WTC11 (cell line): ENCODE data around the gene PDGFRA. TPM values are rescaled to one million over a fixed set of nuclear protein-coding genes. Genes with fewer than 3 reads are reported as not detected.

Source experiments
- ATAC-seq: fragments of 200-7000 bp; cut with Tn5 transposase; 2 replicates; pipeline ENCODE4 v1.10.0; 2021; ENCODE audit warnings: mild to moderate bottlenecking, moderate library complexity
- CTCF ChIA-PET: fragments of 300-600 bp; sonication (Branson Sonifier 250); formaldehyde crosslinking; loops from one replicate; lab custom pipeline; 2021; ENCODE audit warnings: antibody characterized with exemption; lab: Charles Lee
- POLR2A ChIA-PET: fragments of 350-600 bp; sonication (Branson Sonifier 250); formaldehyde crosslinking; loops from one replicate; lab custom pipeline; 2021; ENCODE audit warnings: antibody characterized with exemption; lab: Charles Lee
- DNase-seq: peaks from one replicate; pipeline ENCODE4 v3.0.0; 2021; ENCODE audit warnings: low spot score
- H3K27ac Mint-ChIP-seq: 2 replicates; pipeline ENCODE4 v1.8.0; 2021; ENCODE audit warnings: mixed read lengths
- H3K27me3 Mint-ChIP-seq: 2 replicates; pipeline ENCODE4 v1.8.0; 2021; ENCODE audit warnings: low read depth, mild to moderate bottlenecking, moderate library complexity, mixed read lengths
- H3K36me3 Mint-ChIP-seq: 2 replicates; pipeline ENCODE4 v1.8.0; 2021; ENCODE audit warnings: mixed read lengths
- H3K4me1 Mint-ChIP-seq: 2 replicates; pipeline ENCODE4 v1.8.0; 2022; ENCODE audit warnings: mixed read lengths
- H3K4me3 Mint-ChIP-seq: 2 replicates; pipeline ENCODE4 v1.8.0; 2021; ENCODE audit warnings: mild to moderate bottlenecking, moderate library complexity, mixed read lengths
- H3K9me3 Mint-ChIP-seq: 2 replicates; pipeline ENCODE4 v1.8.0; 2021; ENCODE audit warnings: mixed read lengths
- ATF2 ChIP-seq: sonication (generic); formaldehyde crosslinking; IDR thresholded peaks from 2 replicates; pipeline ENCODE4 v1.8.1; 2022; ENCODE audit warnings: low read depth, missing genetic modification reagents, borderline replicate concordance
- CREB1 ChIP-seq: sonication (generic); formaldehyde crosslinking; IDR thresholded peaks from 2 replicates; pipeline ENCODE4 v1.8.0; 2023; ENCODE audit warnings: mild to moderate bottlenecking, missing genetic modification reagents
- CREM ChIP-seq: sonication (generic); formaldehyde crosslinking; IDR thresholded peaks from 2 replicates; pipeline ENCODE4 v1.8.1; 2022; ENCODE audit warnings: mild to moderate bottlenecking, missing genetic modification reagents, moderate library complexity
- ETV6 ChIP-seq: sonication (generic); formaldehyde crosslinking; IDR thresholded peaks from 2 replicates; pipeline ENCODE4 v1.8.1; 2022; ENCODE audit warnings: mild to moderate bottlenecking, missing genetic modification reagents
- FOXJ3 ChIP-seq: sonication (generic); formaldehyde crosslinking; IDR thresholded peaks from 2 replicates; pipeline ENCODE4 v1.9.0; 2021; ENCODE audit warnings: missing genetic modification reagents, mild to moderate bottlenecking, borderline replicate concordance
- HMGA2 ChIP-seq: fragments of 250-450 bp; sonication (Bioruptor Pico); IDR thresholded peaks from 2 replicates; pipeline ENCODE4 v1.4.0; 2021; ENCODE audit warnings: mild to moderate bottlenecking, moderate library complexity
- IRF2 ChIP-seq: sonication (generic); formaldehyde crosslinking; IDR thresholded peaks from 2 replicates; pipeline ENCODE4 v1.8.0; 2022; ENCODE audit warnings: low read depth, missing genetic modification reagents, borderline replicate concordance
- JUN ChIP-seq: sonication (generic); formaldehyde crosslinking; IDR thresholded peaks from 2 replicates; pipeline ENCODE4 v1.8.0; 2023; ENCODE audit warnings: mild to moderate bottlenecking, missing genetic modification reagents
- MAX ChIP-seq: sonication (generic); formaldehyde crosslinking; IDR thresholded peaks from 2 replicates; pipeline ENCODE4 v1.8.0; 2022; ENCODE audit warnings: mild to moderate bottlenecking, missing genetic modification reagents
- OVOL2 ChIP-seq: fragments of 250-450 bp; sonication (Bioruptor Pico); IDR thresholded peaks from 2 replicates; pipeline ENCODE4 v1.9.0; 2021; ENCODE audit warnings: mild to moderate bottlenecking, borderline replicate concordance
- PRDM15 ChIP-seq: sonication (generic); formaldehyde crosslinking; IDR thresholded peaks from 2 replicates; pipeline ENCODE4 v1.8.0; 2022; ENCODE audit warnings: missing genetic modification reagents
- PRRX2 ChIP-seq: fragments of 250-450 bp; sonication (Bioruptor Pico); IDR thresholded peaks from 2 replicates; pipeline ENCODE4 v1.8.0; 2021; ENCODE audit warnings: mild to moderate bottlenecking
- SMAD3 ChIP-seq: sonication (generic); formaldehyde crosslinking; IDR thresholded peaks from 2 replicates; pipeline ENCODE4 v1.8.0; 2022; ENCODE audit warnings: missing genetic modification reagents, mild to moderate bottlenecking, borderline replicate concordance
- TP53 ChIP-seq: sonication (generic); formaldehyde crosslinking; IDR thresholded peaks from 2 replicates; pipeline ENCODE4 v1.8.1; 2023; ENCODE audit warnings: mild to moderate bottlenecking, missing genetic modification reagents
- ZNF232 ChIP-seq: sonication (generic); formaldehyde crosslinking; IDR thresholded peaks from 2 replicates; pipeline ENCODE4 v1.8.0; 2022; ENCODE audit warnings: mild to moderate bottlenecking, missing genetic modification reagents
- ZNF317 ChIP-seq: sonication (generic); formaldehyde crosslinking; IDR thresholded peaks from 2 replicates; pipeline ENCODE4 v1.8.1; 2023; ENCODE audit warnings: low read depth, mild to moderate bottlenecking, moderate library complexity, missing genetic modification reagents, borderline replicate concordance
- ZNF671 ChIP-seq: fragments of 250-450 bp; sonication (Bioruptor Pico); IDR thresholded peaks from 2 replicates; pipeline ENCODE4 v1.8.0; 2021; ENCODE audit warnings: mild to moderate bottlenecking
- ZSCAN18 ChIP-seq: fragments of 250-450 bp; sonication (Bioruptor Pico); IDR thresholded peaks from 2 replicates; pipeline ENCODE4 v2.1.2; 2022; ENCODE audit warnings: mild to moderate bottlenecking, moderate library complexity
- total RNA-seq: library from RNA; stranded (reverse); gene quantifications from 3 replicates; pipeline ENCODE4 v1.2.3, GENCODE V29; 2021
- TF ChIP-seq, protein P1 (sequence below): fragments of 250-450 bp; sonication (Bioruptor Pico); IDR thresholded peaks from 2 replicates; pipeline ENCODE4 v1.8.0; 2021; ENCODE audit warnings: mild to moderate bottlenecking
- TF ChIP-seq, protein P2 (sequence below): fragments of 250-450 bp; sonication (Bioruptor Pico); conservative IDR thresholded peaks from 2 replicates; pipeline ENCODE4 v1.9.0; 2021; ENCODE audit warnings: mild to moderate bottlenecking
- TF ChIP-seq, protein P3 (sequence below): sonication (generic); formaldehyde crosslinking; IDR thresholded peaks from 2 replicates; pipeline ENCODE4 v1.8.1; 2023; ENCODE audit warnings: mild to moderate bottlenecking, missing genetic modification reagents, borderline replicate concordance

PDGFRA gene
- total RNA-seq, 1 experiment from 2014 or later, result 3.3 TPM

DNA sequence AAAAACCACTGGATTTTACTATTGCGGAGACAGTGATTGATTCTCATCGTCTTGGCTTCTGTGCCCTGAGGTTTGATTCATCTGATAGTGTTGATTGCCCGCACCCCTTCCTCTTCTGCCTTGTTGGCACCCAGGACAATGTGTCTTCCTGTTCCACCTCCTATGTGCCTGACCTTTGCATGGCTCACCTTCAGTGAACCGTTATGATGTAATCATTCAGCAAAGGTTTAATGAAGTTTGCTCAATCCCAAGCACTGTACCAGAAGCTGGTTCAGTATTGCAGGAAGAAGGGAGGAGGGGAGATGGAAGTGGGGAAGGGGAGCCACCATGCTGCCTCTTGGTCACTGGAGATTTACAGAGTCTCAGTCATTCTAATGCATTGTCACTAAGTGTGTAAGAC, 36.3 kb downstream of the PDGFRA start (continued):
- no peak for TF ChIP-seq PRDM15
- TF ChIP-seq, protein P1, sequence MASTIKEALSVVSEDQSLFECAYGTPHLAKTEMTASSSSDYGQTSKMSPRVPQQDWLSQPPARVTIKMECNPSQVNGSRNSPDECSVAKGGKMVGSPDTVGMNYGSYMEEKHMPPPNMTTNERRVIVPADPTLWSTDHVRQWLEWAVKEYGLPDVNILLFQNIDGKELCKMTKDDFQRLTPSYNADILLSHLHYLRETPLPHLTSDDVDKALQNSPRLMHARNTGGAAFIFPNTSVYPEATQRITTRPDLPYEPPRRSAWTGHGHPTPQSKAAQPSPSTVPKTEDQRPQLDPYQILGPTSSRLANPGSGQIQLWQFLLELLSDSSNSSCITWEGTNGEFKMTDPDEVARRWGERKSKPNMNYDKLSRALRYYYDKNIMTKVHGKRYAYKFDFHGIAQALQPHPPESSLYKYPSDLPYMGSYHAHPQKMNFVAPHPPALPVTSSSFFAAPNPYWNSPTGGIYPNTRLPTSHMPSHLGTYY, result no peak
- TF ChIP-seq CREM (CRISPR knock-in tag), result no peak
- TF ChIP-seq JUN (CRISPR knock-in tag), result no peak
- no peak for TF ChIP-seq MAX (CRISPR knock-in tag)
- no peak for TF ChIP-seq ETV6 (CRISPR knock-in tag)
- TF ChIP-seq ZNF317, result no peak
- no peak for TF ChIP-seq OVOL2 (CRISPR knock-in tag)
- no peak for TF ChIP-seq ZNF671 (CRISPR knock-in tag)
- no peak for TF ChIP-seq ZNF232 (CRISPR knock-in tag)
- TF ChIP-seq IRF2 (CRISPR knock-in tag), result no peak
- no peak for TF ChIP-seq HMGA2
- TF ChIP-seq ATF2 (CRISPR knock-in tag), result no peak

- H3K4me1 Mint-ChIP-seq, result peaks cover 7% of the 10 kb centered on the region
- CTCF ChIA-PET, result no interaction called here
- no peak overlapping the region for H3K27ac Mint-ChIP-seq
- no peak overlapping the region for H3K4me3 Mint-ChIP-seq
- H3K36me3 Mint-ChIP-seq, result peaks cover 5% of the 10 kb centered on the region; the same call in 1 of the 2 replicates
- H3K9me3 Mint-ChIP-seq, result peaks cover 11% of the 10 kb centered on the region
- DNase-seq, result no peak
- no peaks in the 10 kb centered on the region; the same call in none of the 2 replicates for H3K27me3 Mint-ChIP-seq
- no peak for ATAC-seq
- POLR2A ChIA-PET, result no interaction called here
- TF ChIP-seq ZSCAN18 (no peak), MAX (CRISPR knock-in tag) (no peak), TP53 (CRISPR knock-in tag) (no peak), JUN (CRISPR knock-in tag) (no peak), SMAD3 (no peak), PRRX2 (no peak), CREB1 (CRISPR knock-in tag) (no peak), FOXJ3 (CRISPR knock-in tag) (no peak)
- TF ChIP-seq, protein P2, sequence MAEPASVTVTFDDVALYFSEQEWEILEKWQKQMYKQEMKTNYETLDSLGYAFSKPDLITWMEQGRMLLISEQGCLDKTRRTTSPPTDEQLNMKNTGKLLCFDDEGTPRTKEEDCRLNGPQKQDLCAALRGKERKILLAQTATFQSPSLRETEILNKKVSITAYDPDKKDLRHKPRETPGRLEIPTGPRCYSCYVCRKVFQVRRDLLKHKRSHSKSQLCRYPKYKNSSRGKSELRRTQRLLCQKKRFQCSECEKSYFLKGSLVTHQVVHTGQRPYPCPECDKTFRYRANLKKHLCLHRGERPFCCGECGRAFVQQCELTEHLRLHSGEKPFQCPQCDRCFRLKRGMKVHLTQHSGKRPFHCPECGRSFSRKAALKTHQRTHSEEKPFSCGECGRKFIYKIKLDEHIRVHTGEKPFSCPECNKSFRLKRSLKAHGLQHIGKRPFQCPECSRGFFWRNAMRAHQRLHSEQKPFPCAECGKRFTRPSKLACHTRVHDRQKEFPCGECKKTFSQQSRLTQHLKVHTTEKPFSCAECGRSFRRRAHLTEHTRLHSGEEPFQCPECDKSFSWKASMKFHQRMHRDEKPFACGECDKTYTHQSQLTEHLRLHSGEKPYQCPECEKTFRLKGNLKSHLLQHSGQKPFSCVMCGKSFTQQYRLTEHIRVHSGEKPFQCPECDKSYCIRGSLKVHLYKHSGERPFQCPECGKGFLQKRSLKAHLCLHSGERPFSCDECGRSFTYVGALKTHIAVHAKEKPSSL, result no peak
- TF ChIP-seq, protein P3, sequence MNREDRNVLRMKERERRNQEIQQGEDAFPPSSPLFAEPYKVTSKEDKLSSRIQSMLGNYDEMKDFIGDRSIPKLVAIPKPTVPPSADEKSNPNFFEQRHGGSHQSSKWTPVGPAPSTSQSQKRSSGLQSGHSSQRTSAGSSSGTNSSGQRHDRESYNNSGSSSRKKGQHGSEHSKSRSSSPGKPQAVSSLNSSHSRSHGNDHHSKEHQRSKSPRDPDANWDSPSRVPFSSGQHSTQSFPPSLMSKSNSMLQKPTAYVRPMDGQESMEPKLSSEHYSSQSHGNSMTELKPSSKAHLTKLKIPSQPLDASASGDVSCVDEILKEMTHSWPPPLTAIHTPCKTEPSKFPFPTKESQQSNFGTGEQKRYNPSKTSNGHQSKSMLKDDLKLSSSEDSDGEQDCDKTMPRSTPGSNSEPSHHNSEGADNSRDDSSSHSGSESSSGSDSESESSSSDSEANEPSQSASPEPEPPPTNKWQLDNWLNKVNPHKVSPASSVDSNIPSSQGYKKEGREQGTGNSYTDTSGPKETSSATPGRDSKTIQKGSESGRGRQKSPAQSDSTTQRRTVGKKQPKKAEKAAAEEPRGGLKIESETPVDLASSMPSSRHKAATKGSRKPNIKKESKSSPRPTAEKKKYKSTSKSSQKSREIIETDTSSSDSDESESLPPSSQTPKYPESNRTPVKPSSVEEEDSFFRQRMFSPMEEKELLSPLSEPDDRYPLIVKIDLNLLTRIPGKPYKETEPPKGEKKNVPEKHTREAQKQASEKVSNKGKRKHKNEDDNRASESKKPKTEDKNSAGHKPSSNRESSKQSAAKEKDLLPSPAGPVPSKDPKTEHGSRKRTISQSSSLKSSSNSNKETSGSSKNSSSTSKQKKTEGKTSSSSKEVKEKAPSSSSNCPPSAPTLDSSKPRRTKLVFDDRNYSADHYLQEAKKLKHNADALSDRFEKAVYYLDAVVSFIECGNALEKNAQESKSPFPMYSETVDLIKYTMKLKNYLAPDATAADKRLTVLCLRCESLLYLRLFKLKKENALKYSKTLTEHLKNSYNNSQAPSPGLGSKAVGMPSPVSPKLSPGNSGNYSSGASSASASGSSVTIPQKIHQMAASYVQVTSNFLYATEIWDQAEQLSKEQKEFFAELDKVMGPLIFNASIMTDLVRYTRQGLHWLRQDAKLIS, result no peak
These were observed 39.1 kb downstream of the PDGFRA start for GRCh38 chr4:54268151-54268550.
